HG03442 (cell line): Measurements from ENCODE around the gene LILRB5.
"Not testable (repeated sequence)": the region's sequence is repeated elsewhere in the genome, so short reads cannot be mapped to it uniquely, and the experiment has no call there.

Experiments
- ATAC-seq: cut with Tn5 transposase; IDR thresholded peaks from one replicate; pipeline ENCODE4 v1.9.1; 2021; ENCODE audit warnings: mild to moderate bottlenecking, moderate library complexity; ENCODE audit not compliant: unreplicated experiment

The LILRB5 gene

DNA sequence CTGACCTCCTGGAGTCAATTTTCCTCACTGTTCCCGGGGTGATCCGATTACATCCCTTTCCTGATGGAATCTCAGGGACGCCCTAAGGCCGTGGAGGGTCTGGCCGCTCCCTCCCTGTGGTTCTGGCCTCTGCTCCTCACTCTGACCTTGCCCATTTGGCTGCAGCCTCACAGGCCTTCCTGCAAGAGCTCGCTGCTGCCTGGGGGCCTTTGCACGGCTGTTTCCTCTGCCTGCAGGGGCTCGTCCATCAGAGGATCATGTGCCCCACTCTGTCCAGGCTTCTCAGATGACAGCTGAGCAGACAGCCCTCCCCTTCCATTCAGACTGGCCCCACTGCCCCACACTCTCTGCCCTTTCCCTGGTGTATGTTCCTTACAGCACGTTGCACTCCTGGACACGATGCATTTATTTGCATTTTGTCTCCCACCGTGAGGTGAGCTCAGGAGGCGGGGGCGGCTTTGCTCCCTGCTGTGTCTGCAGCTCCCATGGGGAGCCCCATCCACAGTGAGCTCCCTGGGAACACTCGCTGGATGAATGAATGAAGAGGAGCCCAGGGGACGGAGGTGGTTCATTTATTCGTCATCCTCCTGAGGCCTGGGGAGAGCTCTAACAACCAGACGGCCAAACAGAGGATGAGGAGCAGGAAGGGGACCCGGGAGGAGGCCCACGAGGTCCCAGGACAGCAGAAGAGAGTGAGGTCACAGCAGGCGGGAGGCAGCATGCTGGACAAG lies 39.4 kb downstream of the LILRB5 start:
- ATAC-seq = not testable (repeated sequence)

DNA sequence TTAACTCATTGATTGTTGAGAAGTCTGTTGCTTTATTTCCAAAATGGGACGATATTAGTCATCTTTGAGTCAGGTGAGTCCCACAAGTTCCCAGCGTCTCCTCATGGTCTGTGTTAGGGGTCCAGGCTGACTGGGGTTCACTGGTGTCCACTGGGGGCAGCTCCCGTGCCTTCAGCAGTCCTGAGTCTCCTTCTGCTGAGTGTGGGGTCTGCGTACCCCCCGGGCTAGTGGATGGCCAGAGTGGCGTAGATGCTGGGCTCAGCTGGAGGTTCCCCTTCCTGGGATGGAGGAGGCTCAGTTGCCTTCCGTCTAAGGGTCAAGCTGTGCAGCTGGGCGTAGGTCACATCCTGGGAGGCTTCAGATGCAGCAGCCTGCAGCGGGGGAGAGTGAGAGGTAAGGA lies 40.2 kb downstream of the LILRB5 start:
- no peak for ATAC-seq

DNA sequence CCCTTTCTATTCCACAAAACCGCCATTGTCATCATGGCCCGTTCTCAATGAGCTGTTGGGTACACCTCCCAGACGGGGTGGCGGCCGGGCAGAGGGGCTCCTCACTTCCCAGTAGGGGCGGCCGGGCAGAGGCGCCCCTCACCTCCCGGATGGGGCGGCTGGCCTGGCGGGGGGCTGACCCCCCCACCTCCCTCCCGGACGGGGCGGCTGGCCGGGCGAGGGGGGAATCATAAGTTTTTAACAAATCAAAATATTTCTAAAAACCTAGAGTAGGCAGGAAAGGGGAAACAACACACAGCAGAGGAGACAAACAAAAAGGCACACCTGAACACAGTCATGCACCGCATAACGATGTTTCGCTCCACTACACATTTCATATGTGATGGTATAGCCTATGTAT lies 42.3 kb downstream of the LILRB5 start:
- not testable (repeated sequence) for ATAC-seq

DNA sequence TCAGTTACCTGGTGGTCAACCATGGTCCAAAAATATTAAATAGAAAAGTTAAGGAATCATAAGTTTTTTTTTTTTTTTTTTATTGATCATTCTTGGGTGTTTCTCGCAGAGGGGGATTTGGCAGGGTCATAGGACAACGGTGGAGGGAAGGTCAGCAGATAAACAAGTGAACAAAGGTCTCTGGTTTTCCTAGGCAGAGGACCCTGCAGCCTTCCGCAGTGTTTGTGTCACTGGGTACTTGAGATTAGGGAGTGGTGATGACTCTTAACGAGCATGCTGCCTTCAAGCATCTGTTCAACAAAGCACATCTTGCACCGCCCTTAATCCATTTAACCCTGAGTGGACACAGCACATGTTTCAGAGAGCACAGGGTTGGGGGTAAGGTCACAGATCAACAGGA lies 42.9 kb downstream of the LILRB5 start:
- ATAC-seq = not testable (repeated sequence)

DNA sequence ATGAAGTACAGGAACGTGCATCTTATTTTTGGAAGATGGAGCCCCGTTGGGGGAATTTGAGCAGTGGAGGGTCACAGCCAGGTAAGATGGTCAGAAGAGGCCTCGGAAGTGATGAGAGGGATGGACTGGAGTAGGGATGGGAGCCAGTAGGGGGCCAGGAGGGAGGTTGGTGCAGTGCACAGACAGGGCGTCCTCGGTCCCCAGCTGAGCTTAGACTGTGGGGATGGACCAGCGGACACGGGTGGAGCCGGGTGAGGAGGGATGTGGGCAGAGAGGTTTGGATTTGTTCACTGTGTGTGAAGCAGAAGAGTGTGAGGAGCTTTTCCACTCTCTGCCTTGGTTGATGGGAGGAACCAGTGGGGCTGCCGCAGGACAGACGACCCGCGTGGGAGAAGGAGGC lies 45.8 kb downstream of the LILRB5 start:
- ATAC-seq = no peak

DNA sequence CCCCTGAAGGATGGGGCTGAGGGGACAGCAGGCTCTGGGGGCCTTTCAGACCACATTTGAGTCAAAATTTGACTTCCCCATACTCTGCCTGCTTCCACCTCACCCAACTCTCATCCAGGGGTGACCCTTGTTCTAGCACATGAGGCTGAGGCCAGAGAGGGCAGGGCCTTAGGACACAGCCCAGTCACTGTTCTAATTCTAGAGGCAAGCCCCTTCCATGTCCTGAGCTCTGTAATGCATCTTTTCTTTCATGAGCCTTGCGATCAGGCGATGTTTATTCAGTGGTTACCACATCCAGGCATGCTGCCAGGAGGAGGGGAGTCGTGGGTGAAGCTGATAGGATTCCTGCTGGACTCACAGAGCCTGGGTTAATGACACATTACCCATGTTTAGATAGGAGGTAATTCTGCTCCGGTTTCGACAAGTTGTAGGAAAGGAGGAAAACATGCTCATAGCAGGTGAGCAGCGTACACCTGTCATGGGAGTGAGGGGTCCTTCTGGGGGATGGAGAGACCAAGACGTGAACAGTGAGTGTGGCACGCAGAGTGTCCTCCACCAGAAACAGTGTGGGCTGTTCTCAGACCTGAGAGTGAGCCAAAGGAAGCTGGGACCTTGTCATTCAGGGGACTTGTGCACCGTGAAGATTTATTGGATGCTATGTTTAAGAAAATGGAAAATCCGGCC lies 47.1 kb downstream of the LILRB5 start:
- ATAC-seq = no peak

DNA sequence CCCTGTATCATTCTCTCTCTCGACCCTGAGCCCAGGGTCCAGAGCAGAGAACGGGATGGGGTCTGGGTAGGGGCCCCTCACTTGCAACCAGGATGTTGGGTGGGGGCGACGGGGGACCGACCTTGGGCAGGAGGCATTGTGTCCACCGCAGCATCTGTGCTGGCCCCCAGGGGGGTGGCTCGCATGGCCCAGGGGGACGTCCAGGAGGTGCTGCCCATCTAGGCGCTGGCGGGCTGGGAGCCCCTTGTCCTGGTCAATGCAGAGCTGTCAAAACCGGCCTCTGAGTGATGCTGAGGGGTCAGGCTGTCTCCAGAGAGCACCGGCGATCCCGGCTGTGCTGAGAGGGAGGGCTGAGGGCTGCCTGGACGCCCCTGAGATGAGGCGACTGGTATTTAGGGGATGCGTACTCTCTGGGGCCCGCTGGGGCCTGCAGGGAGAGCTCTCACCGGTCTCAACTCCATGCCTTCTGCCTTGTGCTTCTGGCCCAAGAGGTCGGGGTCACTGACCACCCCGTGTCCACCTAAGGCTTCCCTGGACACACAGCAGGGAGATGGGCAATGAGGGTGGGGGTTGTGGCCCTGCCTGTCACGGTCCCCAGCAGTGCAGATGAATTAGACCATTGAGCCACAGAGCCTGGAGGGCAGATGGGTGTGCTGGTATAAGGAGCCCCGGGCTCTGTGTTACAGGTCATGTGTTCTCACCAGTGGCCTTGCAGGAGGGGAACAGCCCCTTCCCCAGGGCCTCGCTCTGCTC lies 47.8 kb downstream of the LILRB5 start:
- ATAC-seq = no peak

DNA sequence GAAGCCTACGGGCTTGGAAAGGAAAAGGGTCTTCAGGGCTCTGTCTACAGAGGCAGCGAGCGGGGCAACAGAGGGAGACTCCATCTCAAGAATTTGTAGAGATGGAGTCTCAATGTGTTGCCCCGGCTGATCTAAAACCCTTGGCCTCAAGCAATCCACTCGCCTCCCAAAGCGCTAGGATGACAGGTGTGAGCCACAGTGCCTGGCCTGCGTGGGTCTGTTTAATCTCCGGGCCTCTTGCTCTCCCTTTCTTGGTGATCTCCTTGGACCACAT lies 48.4 kb downstream of the LILRB5 start:
- ATAC-seq = no peak

DNA sequence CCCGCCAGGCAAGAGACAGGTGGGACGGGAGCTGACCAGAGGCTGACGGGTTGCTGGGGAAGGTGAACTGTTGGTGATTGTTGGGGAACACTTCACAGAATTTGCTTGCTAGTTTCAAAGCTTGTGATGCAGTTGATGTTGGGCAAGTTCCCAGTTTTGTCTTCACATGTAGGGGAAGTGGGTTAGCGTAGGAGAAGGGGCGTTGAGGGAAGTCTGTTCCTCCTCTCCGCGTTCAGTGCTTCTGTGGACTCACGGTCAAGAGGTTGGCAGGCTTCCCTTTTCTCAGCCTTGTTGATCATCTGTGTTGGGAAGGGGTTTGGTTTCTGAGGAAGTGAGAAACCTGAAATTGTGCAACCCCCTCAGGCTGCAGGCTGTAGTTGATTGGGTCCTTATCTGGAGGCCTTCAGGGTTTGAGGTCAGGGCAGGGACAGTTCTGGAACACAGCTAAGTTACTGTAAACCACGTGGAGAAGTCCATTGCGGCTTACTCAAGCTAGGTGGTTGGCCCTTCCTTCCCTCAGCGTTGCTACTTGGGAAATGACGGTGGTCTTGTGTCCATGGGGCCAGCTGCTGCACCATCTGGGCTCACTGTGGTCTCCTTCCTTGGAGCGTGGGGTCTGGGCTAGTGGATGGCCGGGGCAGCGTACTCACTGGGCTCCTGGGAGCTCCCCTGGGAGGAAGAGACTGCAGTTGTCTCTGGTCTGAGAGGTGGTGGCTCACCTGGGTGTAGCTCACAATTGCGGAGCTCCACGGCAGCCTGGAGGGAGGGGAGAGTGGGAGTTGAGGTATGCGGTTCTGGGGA lies 48.9 kb downstream of the LILRB5 start:
- ATAC-seq = peak; percentile 39

DNA sequence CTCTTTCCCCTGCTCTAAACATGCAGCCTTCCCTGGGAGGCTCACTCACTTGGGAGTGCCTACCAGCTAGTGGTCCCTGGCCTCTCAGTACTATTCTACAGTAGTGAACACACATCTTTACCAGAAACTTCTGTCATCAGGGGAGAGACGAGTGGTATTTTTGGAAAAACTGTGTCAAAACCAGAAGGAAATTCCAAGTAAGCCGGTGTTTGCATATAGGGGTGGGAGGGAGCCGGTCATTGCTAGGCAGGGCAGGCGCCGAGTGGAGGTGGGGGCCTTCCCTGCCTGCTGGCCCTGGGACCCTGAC lies 49.4 kb downstream of the LILRB5 start:
- ATAC-seq = no peak

DNA sequence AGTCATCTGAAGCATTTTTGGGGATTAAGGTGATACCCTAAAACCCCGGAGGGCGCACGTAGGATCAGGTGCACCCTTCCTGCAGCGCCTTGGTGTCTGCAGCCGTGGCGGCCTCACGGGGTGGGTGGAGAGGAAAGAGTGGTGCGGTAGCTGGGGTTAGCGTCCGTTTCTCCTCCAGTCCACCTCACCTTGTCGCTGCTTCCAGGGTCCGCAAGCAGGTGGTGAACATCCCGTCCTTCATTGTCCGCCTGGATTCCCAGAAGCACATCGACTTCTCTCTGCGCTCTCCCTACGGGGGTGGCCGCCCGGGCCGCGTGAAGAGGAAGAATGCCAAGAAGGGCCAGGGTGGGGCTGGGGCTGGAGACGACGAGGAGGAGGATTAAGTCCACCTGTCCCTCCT lies 49.9 kb downstream of the LILRB5 start:
- ATAC-seq = not testable (repeated sequence)

DNA sequence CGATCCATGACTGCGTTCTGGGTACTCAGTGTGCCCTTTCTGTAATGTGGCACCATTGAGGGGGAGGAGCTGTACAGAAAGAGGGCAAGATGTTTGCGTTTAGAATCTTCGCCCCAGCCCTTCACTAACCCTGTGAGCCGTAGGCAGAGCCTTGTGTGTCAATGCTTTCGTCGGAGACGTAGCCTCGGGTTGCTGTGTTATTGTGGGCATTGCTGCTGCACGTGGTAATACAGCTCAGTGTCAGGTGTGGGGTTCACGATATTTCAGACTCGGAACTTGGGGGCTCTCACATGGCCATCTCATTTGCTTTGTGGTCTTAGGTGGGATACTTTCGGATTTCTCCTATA lies 50.3 kb downstream of the LILRB5 start:
- ATAC-seq = no peak

DNA sequence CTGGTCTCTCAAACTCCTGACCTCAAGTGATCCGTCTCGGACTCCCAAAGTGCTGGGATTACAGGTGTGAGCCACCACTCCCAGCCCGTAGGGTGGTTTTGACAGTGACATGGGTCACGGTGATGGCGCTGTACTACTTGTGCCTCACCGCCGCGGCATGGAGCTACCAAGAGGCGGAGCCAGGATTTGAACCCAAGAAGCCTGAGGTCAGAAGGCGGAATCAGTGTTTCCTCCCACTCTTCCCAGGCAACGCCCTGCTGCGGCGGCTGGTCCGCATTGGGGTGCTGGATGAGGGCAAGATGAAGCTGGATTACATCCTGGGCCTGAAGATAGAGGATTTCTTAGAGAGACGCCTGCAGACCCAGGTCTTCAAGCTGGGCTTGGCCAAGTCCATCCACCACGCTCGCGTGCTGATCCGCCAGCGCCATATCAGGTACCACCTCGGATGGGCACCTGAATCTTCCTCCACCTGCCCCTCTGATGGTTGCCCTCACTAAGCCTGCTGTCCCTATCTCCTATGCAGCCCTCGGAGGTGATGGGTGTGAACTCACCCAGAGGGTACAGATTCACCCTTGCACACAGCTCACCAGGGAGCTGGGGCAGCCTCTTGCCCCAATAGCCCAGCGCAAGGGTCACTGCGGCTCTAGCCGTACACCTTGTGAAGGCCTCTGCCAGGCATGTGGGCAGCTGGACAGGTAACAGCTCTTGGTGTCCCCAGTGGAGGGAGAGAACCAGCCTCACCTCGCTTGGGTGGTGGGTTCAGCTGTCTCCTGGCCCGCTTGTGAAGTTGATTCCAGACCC lies 50.8 kb downstream of the LILRB5 start:
- no peak for ATAC-seq

DNA sequence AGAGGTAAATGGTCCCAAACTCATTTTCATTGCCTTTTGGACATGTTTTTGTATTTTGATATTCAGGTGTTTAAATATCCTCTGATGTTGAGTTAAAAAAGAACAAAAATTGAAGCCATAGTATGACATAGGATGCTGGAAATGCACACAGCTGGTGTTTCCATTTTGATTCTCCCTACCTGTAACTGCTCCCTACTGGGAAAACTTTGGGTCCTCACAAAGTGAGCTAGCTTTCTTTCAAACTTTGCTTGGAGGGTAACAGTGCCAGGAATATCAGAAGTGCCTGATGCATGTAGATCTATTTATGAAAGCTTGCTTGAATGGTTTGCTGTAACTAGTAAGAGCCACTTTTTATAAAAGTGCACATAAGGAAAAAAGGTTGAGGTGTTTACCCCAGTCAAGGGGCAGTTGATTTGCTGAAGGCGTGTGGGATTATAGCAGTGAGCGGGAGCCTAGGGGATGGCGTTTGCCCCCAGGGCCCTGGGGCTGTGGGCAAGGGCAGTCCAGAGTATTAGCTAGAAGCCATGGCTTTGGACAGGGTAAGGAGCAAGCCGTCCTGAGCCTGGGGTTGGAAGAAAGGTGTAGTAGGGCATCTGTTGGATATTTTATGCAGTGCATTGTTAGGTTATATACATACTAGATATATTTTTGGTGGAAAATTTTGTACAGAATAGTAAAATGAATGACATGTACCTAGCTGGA lies 52.2 kb downstream of the LILRB5 start:
- no peak for ATAC-seq

DNA sequence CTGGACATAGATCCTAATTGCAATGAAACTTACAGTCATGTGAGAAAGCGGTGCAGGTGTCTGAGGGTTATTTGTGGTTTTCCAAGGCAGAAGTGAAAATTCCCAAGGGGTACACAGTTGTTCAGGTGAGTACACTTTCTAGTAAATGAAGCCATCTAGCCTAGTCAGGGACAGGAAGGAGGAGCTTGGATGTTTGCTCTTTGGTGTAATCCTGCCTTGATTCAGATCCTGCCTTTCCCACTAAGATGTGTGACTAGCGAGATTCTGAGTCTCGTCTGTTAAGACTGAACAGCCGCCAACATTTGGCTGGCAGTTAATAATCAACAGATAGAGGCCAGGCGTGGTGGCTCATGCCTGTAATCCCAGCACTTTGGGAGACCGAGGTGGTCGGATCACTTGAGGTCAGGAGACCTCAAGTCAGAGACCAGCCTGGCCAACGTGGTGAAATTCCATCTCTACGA lies 53.9 kb downstream of the LILRB5 start:
- no peak for ATAC-seq

DNA sequence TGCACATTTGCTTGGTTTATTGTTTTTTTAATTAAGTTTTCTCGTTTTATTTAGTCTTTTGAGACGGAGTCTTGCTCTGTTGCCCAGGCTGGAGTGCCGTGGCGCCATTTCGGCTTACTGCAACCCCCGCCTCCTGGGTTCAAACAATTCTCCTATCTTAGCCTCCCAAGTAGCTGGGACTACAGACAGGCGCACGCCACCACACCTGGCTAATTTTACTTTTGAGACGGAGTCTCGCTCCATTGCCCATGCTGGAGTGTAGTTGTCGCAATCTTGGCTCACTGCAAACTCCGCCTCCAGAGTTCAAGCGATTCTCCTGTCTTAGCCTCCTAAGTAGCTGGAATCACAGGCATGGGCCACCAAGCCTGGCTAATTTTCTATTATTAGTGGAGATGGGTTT lies 55.1 kb downstream of the LILRB5 start:
- no peak for ATAC-seq

DNA sequence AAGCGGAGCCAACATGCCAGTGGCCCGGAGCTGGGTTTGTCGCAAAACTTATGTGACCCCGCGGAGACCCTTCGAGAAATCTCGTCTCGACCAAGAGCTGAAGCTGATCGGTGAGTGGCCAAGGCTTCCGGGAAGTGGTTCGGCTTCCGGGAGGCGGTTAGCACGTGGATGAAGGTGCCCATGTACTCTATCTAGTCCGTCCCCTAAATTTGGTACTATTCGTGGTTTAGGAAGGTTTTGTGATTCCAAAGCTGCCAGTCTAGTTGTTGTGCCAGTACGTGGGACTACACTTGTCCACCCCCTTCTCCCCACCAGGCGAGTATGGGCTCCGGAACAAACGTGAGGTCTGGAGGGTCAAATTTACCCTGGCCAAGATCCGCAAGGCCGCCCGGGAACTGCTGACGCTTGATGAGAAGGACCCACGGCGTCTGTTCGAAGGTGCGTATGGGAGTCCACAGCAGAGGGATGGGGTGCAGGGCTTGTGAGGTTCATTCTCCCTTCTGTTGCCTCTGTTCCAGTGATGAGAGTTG lies 55.8 kb downstream of the LILRB5 start:
- no peak for ATAC-seq
